Tongue (tissue), 2 donors: ENCODE measurements around the gene SHMT2. TPM values are rescaled to one million over a fixed set of nuclear protein-coding genes. Genes with fewer than 3 reads are reported as not detected.

Experiments used
- DNase-seq: peaks from one replicate; pipeline ENCODE4 v3.0.0-alpha.2; 2015
- total RNA-seq: library from RNA; depleted of rRNA; stranded (reverse); fragments of >200 nt; gene quantifications from one replicate; pipeline ENCODE4 v1.2.3, GENCODE V29; 2014

SHMT2 gene
- total RNA-seq, 1 donor from 2014 or later = 70.1 TPM

DNA sequence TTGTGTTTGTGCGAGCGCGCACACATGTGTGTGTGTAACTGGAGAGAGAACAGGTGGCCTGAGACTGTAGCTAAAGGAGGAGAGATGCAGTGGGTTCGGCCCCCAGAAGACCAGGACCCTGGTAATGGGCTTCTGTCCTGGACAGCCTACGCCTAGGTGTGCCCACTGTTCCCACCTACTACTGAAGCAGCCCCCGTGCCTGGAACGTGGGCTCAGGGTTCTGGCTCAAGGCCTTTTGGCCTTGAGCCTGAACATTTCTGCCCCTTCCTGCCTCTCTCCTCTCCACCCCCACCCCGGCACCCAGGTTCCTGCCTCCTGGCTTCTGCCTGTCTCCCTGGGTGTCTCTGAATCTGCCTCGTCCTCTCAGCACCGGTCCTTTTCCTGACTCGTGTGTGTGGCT, 14.4 kb upstream of the SHMT2 start:
- no peak for DNase-seq

DNA sequence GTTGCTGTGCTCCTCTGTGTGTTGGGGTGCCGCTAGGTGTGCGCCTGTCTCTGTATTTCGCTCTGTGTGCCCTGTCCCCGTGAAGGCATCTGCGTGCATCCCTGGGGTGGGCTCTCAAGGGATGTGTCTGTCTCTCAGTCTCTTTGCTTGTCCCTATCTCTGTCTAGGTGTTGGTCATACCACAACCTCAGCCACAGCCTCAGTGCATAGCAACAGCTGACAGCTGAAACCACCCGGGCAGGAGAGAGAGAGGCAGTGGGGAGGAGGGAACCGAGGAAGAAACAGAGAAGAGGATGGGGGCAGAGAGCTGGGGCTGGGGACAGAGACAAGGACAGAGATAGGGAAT, 13.9 kb upstream of the SHMT2 start:
- DNase-seq = peak; percentile 32

DNA sequence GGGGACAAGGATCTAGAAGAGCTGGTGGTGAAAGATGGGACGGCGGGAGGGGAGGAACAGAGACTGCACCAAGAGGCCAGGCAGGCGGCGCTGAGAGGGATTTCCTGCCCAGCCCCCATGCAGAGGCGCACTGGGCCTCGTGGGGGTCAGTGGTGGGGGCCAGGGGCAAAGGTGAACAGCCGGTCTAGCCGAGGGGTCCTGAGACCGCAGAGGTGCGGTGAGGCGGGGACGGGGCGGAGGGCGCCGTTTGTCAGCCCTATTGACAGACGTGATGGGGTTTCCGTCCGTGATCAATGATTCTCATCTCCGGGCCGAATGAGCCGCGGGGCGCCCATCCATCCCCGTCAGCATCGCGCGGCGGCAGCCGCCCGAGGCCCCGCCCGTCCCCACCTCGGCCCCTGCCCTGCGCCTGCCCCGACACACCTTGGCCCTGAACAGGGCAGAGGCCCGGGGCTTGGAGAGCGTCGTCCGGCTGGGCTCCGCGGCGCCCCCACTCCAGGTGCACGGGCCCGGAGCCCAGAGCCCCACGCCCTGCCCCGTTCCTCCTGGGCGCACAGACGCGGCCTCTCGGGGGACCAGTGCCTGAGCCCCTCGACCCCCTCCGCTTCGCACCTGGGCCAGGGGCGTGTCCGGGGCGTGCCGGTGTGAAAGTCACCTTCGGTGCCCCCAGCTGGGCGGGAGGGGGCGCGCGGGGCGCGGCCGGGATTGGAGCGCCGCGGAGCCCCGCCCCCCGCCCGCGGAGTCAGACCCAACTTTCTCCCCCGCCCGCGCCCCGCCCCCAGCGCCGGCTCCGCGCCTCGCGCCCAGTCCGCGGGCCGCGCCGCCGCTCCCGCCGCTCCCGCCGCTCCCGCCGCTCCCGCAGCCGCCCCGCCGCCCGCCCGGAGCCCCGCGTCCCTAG, 13.2 kb upstream of the SHMT2 start, which contains the start of gene NXPH4:
Gene NXPH4 (plus strand): TSS at position 781 of the 898 bp plus-strand sequence. CDS start 176 bp downstream, outside the sequence.
- peak; percentile 48 for DNase-seq

DNA sequence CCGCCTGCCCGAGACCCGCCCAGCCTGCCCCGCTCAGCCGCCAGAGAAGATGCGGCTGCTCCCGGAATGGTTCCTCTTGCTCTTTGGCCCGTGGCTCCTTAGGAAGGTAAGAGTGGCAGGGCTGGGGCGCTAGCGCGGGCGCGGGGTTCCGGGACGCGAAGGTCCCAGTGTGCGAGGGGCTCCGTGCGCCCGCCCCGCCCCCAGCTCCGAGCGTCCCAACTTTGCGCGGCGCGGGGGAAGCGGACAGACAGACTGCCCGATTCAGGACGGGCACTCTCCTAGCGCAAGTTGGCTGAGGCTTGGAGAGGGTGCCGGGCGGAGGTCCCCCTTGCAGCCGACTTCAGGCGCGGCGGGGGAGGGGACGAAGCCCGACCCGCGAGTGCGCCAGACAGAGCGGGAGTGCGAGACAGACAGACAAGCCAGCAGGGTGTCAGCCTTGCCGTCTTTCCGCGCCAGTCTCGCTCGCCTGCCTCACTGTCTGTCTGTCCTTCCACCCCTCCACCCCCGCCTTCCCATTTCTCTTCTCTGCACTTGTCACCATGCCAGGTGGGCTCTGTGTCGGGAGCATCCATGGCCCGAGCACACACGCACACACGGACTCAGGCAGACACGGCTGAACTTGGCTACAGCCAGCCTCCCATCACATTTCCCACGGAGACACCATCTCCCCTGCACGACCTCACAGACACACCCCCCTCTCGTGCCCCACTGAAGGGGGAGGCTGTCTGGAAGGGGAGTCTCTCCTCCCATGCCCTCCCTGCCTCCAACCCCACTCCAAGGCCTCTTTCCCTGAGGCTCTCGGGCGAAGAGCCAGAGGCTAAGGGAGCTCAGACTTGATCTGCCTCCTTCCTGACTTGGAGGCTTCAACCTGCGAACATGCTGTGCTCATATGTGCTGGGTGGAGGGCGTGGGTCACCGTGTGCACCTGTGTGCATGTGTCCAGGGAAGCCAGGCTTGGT, 12.3 kb upstream of the SHMT2 start:
- peak; percentile 53 for DNase-seq

DNA sequence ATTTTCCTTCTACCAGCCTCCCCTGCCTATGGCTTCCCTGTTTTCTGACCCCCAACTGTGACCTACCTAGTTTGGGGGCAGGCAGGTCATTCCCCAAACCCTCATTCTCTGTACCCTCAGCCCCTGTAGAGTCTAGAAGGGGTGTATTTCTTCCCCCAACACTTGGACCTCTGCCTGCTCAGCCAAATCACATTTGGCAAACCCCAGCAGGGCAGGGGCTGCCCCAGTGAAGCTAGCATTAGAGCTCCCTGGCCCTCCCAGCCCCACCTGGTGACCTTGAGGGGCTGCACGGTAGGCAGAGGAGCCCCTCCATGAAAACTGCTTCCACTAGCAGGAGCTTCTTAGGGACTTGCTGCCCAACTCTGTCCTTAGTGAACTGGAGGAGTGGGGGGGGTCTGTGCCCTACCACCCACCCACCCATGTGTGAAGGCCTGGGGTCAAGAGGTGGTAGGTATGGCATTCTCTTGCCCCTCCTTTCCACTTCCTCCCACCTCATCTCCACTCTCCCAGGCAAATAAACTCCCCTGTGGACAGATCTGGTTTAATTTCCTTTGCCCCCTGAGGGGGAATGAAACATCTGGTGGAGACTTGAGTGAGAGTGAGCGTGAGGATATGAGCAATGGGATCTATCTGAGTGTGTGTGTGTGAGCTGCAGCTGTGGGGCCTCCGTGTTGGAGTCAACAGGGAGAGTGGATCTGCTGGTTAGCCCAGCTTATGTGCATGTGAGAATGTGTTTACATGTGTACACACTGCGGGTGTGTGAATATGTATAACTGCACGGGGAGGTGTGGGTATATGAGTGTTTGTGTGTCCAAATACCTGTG, 11.3 kb upstream of the SHMT2 start:
- DNase-seq = peak; percentile 38

DNA sequence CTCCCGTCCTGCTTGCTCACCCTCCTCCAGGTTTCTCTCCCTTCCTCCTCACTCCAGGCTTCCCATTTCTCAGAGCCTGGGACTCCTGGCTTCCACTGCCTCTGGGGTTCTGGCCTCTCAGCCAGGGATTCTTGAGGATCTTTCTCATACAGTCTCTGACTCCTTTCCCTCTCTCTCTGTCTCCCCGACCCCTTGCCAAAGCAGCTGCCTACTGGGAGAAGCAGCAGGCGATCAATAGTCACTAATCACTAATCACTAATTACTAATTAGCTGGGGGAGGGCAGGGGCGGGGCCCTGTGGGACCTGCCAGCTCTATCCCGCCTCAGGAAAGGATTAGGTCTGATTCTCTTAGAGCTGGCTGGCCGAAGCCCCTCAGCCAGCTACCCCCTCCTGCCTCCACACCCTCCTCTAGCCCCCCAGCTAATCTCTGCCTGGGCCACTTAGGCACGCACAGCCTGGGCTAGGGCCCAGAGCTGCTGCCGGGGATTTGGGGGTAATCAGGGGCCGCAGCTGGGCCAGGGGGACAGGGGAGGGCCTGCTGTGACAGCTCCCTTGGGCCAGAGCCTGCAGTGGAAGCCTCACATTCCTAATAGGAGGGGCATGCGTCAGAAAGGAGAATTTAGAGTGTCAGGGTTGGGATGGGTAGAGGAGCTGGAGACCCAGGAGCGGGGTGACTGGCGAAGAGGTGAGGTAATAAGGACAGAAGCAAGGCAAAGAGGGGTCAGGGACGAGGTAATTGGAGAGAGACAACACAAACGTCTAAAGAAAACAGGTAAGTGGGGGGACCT, 10.1 kb upstream of the SHMT2 start:
- DNase-seq = no peak

DNA sequence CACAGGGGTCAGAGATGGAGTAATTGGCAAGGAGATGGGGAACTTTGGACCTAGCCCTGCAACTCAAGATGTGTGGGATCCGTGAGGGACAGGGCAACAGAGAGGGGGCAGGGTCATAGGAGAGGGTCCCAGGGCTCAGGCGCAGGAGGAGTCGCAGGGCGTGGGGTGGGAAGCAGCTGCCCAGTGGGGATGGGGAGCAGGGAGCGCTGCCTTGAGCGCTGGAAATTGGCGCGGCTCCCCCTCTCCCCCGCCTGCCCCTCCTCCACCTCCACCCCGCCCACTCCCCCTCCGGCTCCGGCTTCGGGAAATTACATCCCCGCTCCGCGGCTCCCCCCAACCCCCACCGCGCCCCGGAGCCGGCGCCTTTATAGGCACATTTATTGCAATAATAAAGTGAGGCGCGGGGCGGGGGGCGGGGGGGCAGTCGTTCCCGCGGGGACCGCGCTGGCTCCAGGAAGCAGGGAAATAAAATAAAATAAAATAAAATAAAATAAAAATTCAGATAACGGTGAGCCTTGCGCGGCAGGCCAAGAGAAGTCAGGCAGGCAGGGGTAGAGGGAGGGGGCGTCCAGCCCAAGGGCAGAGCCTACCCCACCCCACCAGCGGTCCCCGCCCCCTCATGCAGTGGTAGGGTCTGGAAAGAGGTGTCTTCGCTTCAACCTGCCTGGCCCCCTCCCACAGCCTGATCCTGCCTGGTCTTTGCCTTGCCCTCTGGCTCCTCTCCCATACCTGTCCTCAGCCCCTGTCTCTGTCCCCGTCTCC, 9.3 kb upstream of the SHMT2 start:
- DNase-seq = no peak

DNA sequence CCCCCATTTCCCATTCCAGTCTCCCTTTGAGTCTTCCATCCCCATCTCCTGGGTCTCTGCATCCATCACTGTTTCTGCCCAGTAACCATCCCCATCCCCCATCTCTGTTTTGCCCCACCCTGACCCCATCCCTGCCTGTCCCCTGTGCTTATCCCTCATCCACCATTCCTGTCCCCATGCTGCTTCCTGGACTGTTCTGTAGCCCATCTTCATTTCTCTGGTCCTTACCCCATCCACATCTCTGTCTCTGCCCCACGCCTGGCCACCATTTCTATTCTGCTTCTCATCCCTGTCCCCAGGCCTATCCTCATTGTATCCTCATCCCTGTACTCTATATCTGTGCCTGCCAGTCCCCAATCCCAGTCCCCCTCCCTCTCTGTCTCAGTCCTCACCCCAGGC, 8.7 kb upstream of the SHMT2 start:
- no peak for DNase-seq

DNA sequence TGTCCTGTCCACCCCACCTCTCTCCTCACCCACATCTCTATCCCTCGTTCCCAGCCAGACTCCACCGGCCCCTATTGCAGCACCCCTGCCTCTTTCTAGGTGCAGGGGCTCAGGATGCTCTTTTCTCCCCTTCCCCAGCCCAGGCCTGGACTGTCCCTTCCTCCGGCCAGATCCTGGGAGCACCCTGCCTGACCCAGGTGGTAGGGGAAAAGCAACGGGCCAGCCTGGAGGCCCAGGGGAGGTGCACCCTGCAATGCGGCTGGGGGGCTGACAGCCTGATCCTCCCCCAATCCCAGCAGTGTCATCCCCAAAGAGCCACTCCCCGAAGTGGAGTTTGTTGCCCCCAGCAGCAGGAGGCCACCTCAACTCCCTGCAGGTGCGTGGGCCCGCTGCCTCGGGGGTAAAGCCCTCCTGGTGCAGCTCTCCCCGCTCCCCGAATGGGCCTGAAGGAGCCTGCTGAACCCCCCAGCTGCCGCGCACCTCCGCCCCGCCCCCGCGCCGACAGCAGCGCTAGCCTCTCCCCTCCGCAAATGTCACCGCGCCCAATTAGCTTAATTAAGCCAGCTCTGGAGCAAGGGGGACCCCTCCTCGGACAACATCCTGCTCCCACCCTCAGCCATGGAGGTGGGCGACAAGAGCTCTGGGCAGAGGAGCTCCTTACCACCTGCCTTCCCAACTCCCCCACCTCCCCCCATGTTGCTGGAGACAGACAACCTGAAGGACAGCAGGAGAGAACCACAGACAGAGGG, 8.2 kb upstream of the SHMT2 start:
- DNase-seq = no peak

DNA sequence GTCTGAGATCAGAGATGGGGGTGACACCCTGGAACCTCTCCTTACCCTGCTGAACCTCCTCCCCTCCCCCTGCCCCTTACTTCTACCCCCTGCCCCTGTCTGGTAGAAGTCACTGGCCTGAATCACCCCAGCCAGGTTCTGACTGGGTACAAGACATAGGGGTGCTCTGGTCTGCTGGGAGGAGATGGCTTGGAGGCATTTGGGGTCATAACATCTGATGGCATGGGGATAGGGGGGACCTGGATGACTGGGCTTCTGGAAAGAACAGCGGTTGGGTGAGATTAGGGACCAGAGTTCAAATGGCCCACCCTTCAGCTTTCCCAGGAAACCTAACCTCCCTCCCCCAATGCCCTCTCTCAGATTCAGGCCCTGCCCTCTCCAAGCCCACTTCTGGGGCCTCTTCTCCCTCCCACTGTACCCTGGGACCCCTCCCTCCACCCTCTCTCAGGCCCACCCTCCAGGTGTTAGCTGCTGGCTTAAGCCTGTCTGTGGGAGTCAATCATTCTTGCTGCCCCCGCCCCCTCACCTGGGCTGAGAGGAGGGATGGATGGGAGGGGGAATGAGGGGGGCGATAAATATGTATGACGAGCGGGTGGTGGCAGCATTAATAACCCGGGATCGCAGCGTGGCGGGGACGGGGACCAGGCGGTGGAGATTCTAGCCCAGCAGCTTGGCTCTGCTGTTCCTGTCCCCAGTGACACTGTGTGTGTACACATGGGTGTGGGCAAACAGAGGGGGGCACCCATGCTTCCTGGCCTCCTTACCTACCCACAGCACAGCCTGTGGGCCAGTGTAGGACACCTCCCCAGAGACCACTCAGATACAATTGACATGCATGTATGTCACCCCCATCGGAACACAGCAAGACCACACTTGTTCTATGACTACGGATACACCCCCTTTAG, 7.0 kb upstream of the SHMT2 start:
- no peak for DNase-seq

DNA sequence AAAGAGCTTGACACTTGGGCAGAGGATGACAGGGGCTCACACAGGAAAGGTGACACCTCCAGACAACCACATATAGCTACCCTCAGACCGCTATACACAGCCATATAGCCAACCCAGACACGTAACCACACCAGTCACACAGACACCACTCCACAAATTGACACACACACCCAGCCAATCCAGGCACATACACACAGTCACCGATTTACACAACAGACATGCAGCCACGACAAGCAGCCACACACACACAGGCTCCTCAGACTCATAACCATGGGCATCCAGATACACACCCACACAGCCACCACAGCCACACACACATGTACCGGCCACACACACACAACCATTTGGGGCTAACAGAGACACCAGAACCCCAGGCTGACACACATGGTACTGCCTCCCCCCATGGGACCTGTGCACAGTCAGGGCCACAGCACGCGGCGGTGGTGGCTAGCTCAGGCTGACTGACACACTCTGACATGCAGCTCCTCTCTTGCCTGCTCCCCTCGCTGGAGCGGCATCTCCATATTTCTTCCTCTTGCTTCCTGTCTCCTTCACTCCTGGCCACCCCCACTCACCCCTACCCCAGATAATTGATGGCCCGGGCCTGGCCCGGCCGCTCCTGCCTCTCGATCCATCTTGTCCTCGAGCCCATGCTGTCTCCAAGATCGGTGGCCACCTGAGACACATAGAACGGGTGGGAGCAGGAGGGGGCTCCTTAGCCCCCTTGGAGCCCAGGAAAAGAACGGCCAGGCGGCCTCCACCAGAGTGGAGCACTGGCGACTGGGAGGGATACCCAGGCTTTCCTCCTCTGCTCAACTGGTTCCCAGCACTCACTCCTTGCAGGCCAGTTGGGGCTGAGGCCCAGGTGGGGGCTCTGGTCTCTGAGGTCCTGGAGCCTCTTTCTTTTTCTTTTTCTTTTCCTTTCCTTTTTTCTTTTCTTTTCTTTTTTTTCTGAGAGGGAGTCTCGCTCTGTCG, 6.0 kb upstream of the SHMT2 start:
- DNase-seq = no peak

DNA sequence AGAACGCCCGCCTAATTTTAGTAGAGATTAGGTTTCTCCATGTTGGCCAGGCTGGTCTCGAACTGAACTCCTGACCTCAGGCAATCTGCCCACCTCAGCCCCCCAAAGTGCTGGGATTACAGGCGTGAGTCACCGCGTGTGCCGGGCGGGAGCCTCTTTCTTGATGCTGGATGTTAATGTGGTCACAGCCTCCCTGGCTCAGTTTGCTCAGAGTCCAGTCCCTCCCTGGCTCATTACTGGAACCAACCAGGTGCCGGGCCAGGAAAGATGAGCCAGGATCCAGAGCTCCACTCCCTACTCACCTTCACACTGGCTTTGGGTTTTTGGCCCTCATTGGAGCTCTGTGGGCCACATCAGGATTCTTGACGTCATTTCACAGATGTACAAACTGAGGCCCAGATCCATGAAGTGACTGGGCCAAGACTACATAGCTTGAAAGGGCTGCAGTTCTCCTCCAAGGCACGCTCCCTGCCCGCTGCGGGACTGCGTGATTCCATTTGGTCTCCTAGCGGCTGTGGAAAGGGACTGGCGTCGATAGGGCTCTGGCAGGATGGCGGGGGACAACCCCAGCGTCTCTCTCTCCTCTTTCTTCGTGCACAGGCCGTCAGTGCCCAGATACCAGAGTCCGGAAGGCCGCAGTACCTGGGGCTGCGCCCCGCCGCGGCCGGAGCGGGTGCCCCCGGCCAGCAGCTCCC, 5.1 kb upstream of the SHMT2 start:
- DNase-seq = no peak

DNA sequence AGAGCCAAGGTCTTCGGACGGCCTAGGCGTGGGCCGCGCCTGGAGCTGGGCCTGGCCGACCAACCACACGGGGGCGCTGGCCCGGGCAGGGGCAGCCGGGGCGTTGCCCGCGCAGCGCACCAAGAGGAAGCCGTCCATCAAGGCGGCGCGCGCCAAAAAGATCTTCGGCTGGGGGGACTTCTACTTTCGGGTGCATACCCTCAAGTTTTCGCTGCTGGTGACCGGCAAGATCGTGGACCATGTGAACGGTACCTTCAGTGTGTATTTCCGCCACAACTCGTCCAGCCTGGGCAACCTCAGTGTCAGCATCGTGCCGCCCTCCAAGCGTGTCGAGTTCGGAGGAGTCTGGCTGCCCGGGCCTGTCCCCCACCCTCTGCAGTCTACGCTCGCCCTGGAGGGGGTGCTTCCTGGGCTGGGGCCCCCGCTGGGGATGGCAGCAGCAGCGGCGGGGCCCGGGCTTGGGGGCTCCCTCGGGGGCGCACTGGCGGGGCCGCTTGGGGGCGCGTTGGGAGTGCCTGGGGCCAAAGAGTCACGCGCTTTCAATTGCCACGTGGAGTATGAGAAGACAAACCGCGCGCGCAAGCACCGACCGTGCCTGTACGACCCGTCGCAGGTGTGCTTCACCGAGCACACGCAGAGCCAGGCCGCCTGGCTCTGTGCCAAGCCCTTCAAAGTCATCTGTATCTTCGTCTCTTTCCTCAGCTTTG, 4.4 kb upstream of the SHMT2 start:
- DNase-seq = peak; percentile 55

DNA sequence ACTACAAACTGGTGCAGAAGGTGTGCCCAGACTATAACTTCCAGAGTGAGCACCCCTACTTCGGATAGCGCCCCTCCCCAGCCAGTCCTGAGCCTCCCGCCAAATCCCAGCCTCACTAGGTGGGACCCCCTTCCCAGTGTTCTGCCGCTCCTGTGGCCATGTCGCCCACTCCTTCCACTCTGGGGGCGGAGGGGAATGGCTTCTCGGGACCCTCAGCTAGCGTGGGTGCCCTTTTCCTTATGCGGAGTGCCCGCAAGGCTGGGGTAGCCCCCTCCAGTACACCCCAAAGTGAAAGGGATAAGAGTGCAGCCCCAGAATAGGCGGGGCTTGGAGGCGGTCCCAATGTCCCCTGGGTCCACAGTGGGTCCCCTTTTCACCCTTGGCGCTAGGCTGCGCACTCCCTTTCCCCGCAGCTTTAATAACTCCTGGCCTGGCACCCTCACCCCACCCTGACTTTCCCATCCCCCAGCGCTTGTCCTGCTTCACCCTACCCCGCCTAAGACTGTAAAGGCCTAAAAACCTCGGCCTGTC, 3.8 kb upstream of the SHMT2 start:
- no peak for DNase-seq

DNA sequence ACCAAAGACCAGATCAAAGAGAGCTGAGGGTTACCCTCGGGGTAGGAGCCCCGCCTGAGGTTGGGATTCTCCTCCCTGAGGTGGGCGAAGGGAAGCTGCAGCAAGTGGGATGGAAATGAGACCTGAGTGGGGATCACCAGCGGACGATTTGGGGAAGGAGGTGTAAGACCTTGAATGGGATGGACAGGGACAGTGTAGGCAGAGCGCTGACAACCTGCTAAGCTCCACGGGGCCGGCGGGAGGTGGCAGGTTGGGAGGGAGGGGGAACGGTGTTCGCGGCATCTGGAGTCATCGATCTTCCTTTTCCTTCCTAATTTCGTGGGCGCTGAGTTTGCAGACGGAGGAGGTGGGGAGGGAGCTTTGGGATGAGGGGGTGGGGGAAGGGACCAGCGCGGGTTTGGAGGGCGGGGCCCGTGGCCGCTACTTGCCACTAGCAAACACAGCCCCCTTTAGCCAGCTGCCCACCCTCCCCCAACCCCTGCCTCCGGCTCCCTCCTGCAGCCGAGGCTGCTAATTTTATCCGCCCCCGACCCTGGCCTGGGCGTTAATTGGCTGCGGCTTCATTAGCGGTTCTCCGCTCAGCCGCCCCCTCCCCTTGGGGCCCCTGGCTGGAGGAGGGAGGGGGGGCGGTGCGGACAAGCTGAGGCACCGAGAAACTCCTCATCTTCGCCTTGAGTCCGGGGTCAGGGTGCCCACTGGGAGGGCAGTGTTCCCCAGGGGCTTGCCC, 2.8 kb upstream of the SHMT2 start:
- DNase-seq = no peak
